ENCODE measurements around the gene SEMA3G. TPM values are rescaled to one million over a fixed set of nuclear protein-coding genes. Genes with fewer than 3 reads are reported as not detected.

The SEMA3G gene
- total and polyA plus RNA-seq, 8 donors: under 0.01 to 9.6 (median 1.8) TPM

DNA sequence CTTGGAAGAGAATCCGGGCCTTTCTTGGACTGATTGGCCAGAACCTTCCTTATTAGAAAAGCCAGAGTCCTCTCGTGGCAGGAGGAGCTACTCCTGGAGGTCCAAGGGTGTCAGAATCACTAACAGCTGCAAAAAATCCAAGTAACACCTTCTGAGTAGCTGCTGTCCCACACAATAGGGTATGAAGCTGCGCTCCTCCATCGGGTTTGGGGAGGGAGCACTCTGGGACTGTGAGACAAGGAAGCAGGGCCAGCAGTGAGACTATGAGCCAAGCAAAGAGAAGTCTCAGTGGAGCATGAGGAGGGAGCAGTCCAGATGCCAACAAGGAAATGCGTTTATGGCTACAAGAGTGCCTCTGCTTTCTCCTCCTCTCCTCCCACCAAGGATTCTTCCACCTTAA is 21.7 kb downstream of the SEMA3G start:
- Histone ChIP-seq H3K36me3 (peaks cover 0 to 16% (median 8%) of the 10 kb centered on the region in 4 donors), H3K4me1 (no peaks in the 10 kb centered on the region), H3K27ac (no peak overlapping the region), H3K9me3 (no peaks in the 10 kb centered on the region), H3K4me3 (no peak overlapping the region), H3K27me3 (no peaks in the 10 kb centered on the region)
- DNase-seq: no peak
- 32 to 44% (median 41%) methylated on average over 5 of the region's 5 CpGs for WGBS, 5 donors
- intact Hi-C loops (cut with DNase I; ENCODE audit: low total_unique reads): no loop called here
- no peak for TF ChIP-seq POLR2AphosphoS5 (IDR thresholded peaks at IDR 0.05)
- no peak for TF ChIP-seq EP300 (IDR thresholded peaks at IDR 0.05)
- TF ChIP-seq, protein P1, sequence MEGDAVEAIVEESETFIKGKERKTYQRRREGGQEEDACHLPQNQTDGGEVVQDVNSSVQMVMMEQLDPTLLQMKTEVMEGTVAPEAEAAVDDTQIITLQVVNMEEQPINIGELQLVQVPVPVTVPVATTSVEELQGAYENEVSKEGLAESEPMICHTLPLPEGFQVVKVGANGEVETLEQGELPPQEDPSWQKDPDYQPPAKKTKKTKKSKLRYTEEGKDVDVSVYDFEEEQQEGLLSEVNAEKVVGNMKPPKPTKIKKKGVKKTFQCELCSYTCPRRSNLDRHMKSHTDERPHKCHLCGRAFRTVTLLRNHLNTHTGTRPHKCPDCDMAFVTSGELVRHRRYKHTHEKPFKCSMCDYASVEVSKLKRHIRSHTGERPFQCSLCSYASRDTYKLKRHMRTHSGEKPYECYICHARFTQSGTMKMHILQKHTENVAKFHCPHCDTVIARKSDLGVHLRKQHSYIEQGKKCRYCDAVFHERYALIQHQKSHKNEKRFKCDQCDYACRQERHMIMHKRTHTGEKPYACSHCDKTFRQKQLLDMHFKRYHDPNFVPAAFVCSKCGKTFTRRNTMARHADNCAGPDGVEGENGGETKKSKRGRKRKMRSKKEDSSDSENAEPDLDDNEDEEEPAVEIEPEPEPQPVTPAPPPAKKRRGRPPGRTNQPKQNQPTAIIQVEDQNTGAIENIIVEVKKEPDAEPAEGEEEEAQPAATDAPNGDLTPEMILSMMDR (IDR thresholded peaks at IDR 0.05): no peak
- no peak for TF ChIP-seq POLR2A (IDR thresholded peaks at IDR 0.05)

DNA sequence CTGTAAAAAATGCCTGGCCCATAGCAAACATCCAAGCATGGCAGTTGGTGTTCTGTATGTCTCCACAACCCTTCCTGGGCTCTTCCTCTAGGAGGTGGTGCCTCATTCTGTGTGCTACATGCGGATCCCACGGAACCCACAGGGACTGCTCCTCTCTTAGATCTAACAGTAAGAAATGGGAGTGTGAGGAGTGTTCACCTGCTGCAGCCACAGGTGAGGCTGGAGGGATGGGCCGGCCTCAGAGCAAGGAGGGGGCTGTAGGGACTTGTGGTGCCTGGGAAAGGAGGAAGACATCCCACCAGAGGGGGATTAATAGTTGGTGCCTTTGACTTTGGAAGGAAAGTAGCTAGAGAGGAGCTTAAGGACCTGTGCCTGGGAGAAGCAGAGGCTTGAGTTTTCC is 22.2 kb downstream of the SEMA3G start:
- DNase-seq: no peak
- Histone ChIP-seq H3K4me1 (no peaks in the 10 kb centered on the region), H3K36me3 (peaks cover 0 to 16% (median 8%) of the 10 kb centered on the region in 4 donors), H3K27me3 (no peaks in the 10 kb centered on the region), H3K27ac (no peak overlapping the region), H3K4me3 (no peak overlapping the region), H3K9me3 (no peaks in the 10 kb centered on the region)
- WGBS, 5 donors: 85 to 95% (median 94%) methylated on average over 3 of the region's 3 CpGs
- TF ChIP-seq, protein P1 (IDR thresholded peaks at IDR 0.05): no peak
- TF ChIP-seq POLR2A (IDR thresholded peaks at IDR 0.05) (no peak), EP300 (IDR thresholded peaks at IDR 0.05) (no peak), POLR2AphosphoS5 (IDR thresholded peaks at IDR 0.05) (no peak)
- intact Hi-C loops (cut with DNase I; ENCODE audit: low total_unique reads): no loop called here

- no peak for DNase-seq
- no peaks in the 10 kb centered on the region for H3K4me1 ChIP-seq
- no peaks in the 10 kb centered on the region for H3K9me3 ChIP-seq
- no peaks in the 10 kb centered on the region for H3K27me3 ChIP-seq
- WGBS, 5 donors: 80 to 100% (median 86%) methylated on average over 2 of the region's 2 CpGs
- H3K36me3 ChIP-seq: peaks cover 0 to 16% (median 9%) of the 10 kb centered on the region in 4 donors
- H3K27ac ChIP-seq: no peak overlapping the region
- H3K4me3 ChIP-seq: no peak overlapping the region
- no peak for TF ChIP-seq EP300 (IDR thresholded peaks at IDR 0.05)
- TF ChIP-seq POLR2AphosphoS5 (IDR thresholded peaks at IDR 0.05): no peak
- no peak for TF ChIP-seq POLR2A (IDR thresholded peaks at IDR 0.05)
- TF ChIP-seq, protein P1 (IDR thresholded peaks at IDR 0.05): no peak
- intact Hi-C loops (cut with DNase I; ENCODE audit: low total_unique reads): no loop called here
These were observed 24.5 kb downstream of the SEMA3G start for GRCh38 chr3:52420388-52420787.

- intact Hi-C loops (cut with DNase I; ENCODE audit: low total_unique reads): no loop called here
- peaks cover 13 to 30% (median 24%) of the 10 kb centered on the region in 4 donors for H3K4me1 ChIP-seq
- H3K27ac ChIP-seq: no peak overlapping the region
- H3K9me3 ChIP-seq: no peaks in the 10 kb centered on the region
- TF ChIP-seq, protein P1 (IDR thresholded peaks at IDR 0.05): no peak
- TF ChIP-seq POLR2A (IDR thresholded peaks at IDR 0.05) (no peak), EP300 (IDR thresholded peaks at IDR 0.05) (no peak), POLR2AphosphoS5 (IDR thresholded peaks at IDR 0.05) (no peak)
- H3K4me3 ChIP-seq: no peak overlapping the region
- DNase-seq: no peak
- WGBS, 5 donors: 79 to 88% (median 86%) methylated on average over 3 of the region's 3 CpGs
- peaks cover 0 to 19% (median 9%) of the 10 kb centered on the region in 4 donors for H3K36me3 ChIP-seq
- H3K27me3 ChIP-seq: no peaks in the 10 kb centered on the region
These were observed 29.1 kb downstream of the SEMA3G start for GRCh38 chr3:52415800-52416199.

All from stomach (tissue), 9 donors.